ENCODE results near the gene RHEB. TPM values are rescaled to one million over a fixed set of nuclear protein-coding genes. Genes with fewer than 3 reads are reported as not detected.
"Not testable (repeated sequence)": the region's sequence is repeated elsewhere in the genome, so short reads cannot be mapped to it uniquely, and the experiment has no call there.

The RHEB gene
- total and polyA plus RNA-seq, 4 experiments from 2014 or later: 40.8 to 83.2 (median 64.1) TPM

DNA sequence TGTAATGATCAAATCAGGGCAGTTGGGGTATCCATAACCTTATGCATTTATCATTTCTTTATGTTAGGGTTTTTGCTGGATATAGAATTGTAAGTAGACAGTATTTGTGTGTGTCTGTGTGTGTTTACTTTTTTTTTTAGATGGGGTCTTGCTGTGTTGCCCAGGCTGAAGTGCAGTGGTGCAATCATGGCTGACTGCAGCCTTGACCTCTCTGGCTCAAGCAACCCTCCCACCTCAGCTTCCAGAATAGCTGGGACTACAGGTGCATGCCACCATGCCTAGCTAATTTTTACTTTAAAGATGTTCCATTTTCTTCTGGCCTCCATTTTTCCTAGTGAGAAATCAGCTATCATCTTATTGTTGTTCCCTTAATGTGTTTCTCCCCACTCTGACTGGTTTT, 10.1 kb upstream of the RHEB start:
- ChIA-PET CTCF (ENCODE audit: partially characterized antibody) (no interaction called here), POLR2A (ENCODE audit: partially characterized antibody) (no interaction called here)
- H3K27me3 Mint-ChIP-seq: peaks cover 5 to 9% of the 10 kb centered on the region in 2 donors
- no peaks in the 10 kb centered on the region for H3K4me1 Mint-ChIP-seq
- Histone ChIP-seq H3K27ac (ENCODE audit: low read depth, low read length) (no peak overlapping the region), H3K36me3 (ENCODE audit: insufficient read depth, low read length) (no peaks in the 10 kb centered on the region), H3K27me3 (ENCODE audit: insufficient read depth, low read length) (no peaks in the 10 kb centered on the region), H3K4me3 (ENCODE audit: low read length in 2 of 2) (no peak overlapping the region), H3K9me3 (ENCODE audit: control insufficient read depth in 1 of 2, low read length in 2 of 2) (peaks cover 0 to 7% of the 10 kb centered on the region in 2 donors), H3K4me1 (ENCODE audit: insufficient read depth, low read length) (no peaks in the 10 kb centered on the region)
- peaks cover 2 to 42% (median 23%) of the 10 kb centered on the region in 8 donors for H3K9me3 Mint-ChIP-seq
- intact Hi-C loops (cut with micrococcal nuclease): no loop called here
- peaks cover 4 to 8% of the 10 kb centered on the region in 2 donors for H3K36me3 Mint-ChIP-seq
- no peak overlapping the region for H3K27ac Mint-ChIP-seq
- H3K4me3 Mint-ChIP-seq: no peak overlapping the region
- no peak for DNase-seq

DNA sequence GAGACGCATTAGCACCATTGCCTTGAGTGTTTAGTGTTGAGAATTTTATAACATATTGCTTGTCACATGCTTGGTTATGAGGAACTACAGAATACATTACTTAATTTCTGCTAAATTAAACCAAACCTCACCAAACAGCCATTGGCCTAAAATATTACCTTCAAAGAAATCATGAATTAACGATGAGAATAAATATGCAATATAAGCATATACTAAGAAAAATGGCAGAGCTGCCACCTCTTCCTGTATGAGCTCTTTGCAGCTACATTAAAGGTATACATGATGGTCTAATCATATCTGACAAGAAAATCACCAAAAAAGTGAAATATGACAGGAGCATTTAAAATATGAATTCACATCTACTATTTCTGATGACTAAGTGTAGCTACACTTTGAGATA, 5.2 kb upstream of the RHEB start:
- POLR2A ChIA-PET (ENCODE audit: partially characterized antibody): no interaction called here

DNA sequence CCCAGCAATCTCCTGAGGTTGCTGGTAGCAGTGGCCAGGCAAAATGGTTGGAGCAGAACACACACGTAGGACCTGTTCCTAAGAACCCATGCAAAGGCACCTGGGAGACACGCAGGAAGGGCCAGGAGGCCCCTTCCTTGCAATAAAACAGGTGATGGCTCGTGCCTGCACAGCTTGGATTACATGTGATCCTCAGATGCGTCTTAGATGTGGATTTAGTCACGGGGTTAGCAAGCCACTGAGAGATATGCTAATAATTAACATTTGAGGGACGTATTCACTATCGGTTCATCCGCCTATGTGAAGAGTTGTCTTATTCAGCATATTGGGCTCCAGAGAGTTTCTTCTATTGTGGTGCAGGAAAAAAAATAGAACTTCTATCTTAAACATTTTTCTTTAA, 4.6 kb upstream of the RHEB start:
- Mint-ChIP-seq H3K27ac (no peak overlapping the region), H3K4me3 (no peak overlapping the region), H3K36me3 (peaks cover 0 to 4% of the 10 kb centered on the region in 2 donors), H3K4me1 (peaks cover 3 to 9% (median 5%) of the 10 kb centered on the region in 4 donors), H3K27me3 (peaks cover 2 to 5% of the 10 kb centered on the region in 2 donors), H3K9me3 (peaks cover 0 to 9% (median 2%) of the 10 kb centered on the region in 8 donors)
- intact Hi-C loops (cut with micrococcal nuclease): loop anchor here (5.0 kb wide), 1 partner anchor 913 kb away; the partner anchor contains the start of gene KMT2C
- ChIA-PET CTCF (ENCODE audit: partially characterized antibody) (no interaction called here), POLR2A (ENCODE audit: partially characterized antibody) (no interaction called here)
- no peak for DNase-seq
- H3K9me3 ChIP-seq (ENCODE audit: control insufficient read depth in 1 of 2, low read length in 2 of 2): no peaks in the 10 kb centered on the region
- peaks cover 6% of the 10 kb centered on the region for H3K4me1 ChIP-seq (ENCODE audit: insufficient read depth, low read length)
- H3K4me3 ChIP-seq (ENCODE audit: low read length in 2 of 2): no peak overlapping the region
- H3K27ac ChIP-seq (ENCODE audit: low read depth, low read length): no peak overlapping the region
- no peaks in the 10 kb centered on the region for H3K27me3 ChIP-seq (ENCODE audit: insufficient read depth, low read length)
- H3K36me3 ChIP-seq (ENCODE audit: insufficient read depth, low read length): no peaks in the 10 kb centered on the region

More for the DNA sequence above, 5.2 kb upstream of the RHEB start:
- Histone ChIP-seq H3K9me3 (ENCODE audit: control insufficient read depth in 1 of 2, low read length in 2 of 2) (peaks cover 0 to 2% of the 10 kb centered on the region in 2 donors), H3K4me1 (ENCODE audit: insufficient read depth, low read length) (peaks cover 6% of the 10 kb centered on the region), H3K27me3 (ENCODE audit: insufficient read depth, low read length) (no peaks in the 10 kb centered on the region), H3K4me3 (ENCODE audit: low read length in 2 of 2) (no peak overlapping the region), H3K36me3 (ENCODE audit: insufficient read depth, low read length) (no peaks in the 10 kb centered on the region), H3K27ac (ENCODE audit: low read depth, low read length) (no peak overlapping the region)
- CTCF ChIA-PET (ENCODE audit: partially characterized antibody): no interaction called here
- no peak for DNase-seq
- Mint-ChIP-seq H3K27me3 (peaks cover 2 to 3% of the 10 kb centered on the region in 2 donors), H3K27ac (no peak overlapping the region), H3K9me3 (peaks cover 0 to 12% (median 3%) of the 10 kb centered on the region in 8 donors), H3K36me3 (peaks cover 0 to 2% of the 10 kb centered on the region in 2 donors), H3K4me1 (peaks cover 3 to 6% (median 5%) of the 10 kb centered on the region in 4 donors), H3K4me3 (no peak overlapping the region)
- intact Hi-C loops (cut with micrococcal nuclease): loop anchor here (5.0 kb wide), 1 partner anchor 912 kb away; the partner anchor contains the start of gene KMT2C

DNA sequence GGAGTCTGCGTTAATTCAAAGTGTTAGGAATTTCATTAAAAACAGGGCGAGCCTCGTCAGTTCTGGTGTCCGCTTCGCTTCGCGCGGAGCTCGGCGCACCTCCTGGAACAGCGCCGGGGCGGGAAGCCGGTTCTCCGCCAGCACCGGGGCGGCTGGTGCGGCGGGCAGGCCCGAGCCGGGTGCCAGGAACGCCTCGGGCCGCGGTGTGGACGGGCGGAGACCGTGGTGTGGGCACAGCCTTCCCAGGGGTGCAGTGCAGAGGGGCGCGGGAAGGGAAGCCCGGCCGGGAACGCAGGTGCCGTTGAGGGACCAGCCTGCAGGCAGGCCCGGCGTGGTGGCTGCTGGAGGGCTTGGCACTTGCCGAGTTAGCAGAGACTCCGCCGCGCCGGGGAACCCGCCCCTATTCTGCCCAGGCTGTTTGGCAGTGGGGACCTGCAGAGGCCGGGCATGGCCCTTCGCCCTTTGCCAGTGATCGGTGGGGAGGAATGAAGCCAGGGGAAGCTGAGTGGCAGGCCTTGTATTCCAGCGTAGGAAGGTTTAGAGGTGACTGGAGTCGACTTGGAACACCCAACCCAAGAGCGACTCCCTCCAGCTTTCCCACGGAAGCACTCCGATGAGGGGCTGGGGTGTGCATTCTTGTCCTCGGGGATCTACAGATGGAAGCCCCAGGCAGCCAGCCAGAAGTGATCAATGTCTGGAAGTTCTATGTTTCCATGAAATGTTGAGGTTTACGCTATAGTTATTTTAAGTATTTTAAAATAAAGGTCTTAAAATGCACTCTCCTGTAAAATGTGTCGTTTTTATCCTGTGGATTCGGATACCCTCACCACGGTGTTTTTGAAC, 945 bp upstream of the RHEB start:
- POLR2A ChIA-PET (ENCODE audit: partially characterized antibody): interaction anchor here (0.6 to 3.8 kb wide), 5 partner anchors 23 to 1897 kb away, joined by 3 to 45 read pairs (median 3); partner anchors contain the start of genes ABCF2 and PRKAG2

DNA sequence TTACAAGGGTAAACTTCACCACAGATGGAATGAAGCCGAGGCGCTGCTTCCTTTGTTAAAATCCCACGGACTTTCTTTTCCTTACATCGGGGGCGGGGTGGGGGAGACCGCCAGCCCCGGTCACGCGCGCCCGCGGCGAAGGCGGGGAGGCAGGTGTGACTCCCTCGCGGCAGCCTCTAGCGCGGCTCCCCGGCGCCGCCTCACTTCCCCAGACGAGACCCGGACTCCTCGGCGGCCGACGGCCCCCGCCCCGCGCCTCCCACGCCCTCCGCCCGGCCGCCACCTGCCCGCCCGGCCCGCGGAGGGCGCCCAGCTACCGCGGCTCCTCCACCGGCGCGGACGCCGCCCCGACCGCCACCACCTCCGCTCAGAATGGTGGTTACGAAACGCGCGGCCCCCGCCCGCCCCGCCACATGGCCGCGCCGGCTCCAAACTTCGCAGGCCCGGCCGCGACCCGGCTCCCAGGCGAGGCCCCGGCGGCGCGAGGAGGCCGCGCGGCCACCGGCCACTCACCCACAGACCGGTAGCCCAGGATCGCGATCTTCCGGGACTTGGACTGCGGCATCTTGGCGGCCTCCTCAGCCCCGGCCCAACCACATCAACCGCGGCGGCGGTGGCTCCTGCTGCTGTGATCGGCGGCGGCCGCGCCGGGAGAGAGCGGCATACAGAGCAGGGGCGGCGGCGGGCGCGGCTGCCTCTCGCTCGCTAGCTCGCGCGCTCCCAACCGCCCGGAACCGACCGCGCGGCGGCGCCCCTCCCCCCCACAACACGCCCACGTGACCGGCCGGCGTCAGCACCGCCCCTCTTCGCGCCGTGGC, 539 bp downstream of the RHEB start:
- H3K4me3 ChIP-seq (ENCODE audit: low read length in 2 of 2): peak overlapping the region; percentile 58 to 82
- peak overlapping the region; percentile 97 to 100 (median 99) for H3K27ac Mint-ChIP-seq
- not testable (repeated sequence) for H3K9me3 ChIP-seq (ENCODE audit: control insufficient read depth in 1 of 2, low read length in 2 of 2); H3K9me3 Mint-ChIP-seq; H3K27me3 ChIP-seq (ENCODE audit: insufficient read depth, low read length); H3K27me3 Mint-ChIP-seq; H3K36me3 ChIP-seq (ENCODE audit: insufficient read depth, low read length)
- intact Hi-C loops (cut with micrococcal nuclease): loop anchor here (1.0 to 10.0 kb wide), 7 partner anchors 37 to 418 kb away; no protein-coding TSS in a partner anchor
- peak overlapping the region; percentile 92 to 100 (median 95) for H3K4me3 Mint-ChIP-seq
- peak in 2 of 5 donors; percentile 63 to 68 for DNase-seq
- H3K36me3 Mint-ChIP-seq: peaks cover 0 to 12% of the 10 kb centered on the region in 2 donors
- H3K4me1 Mint-ChIP-seq: peaks cover 32 to 52% (median 43%) of the 10 kb centered on the region in 4 donors
- peaks cover 51% of the 10 kb centered on the region for H3K4me1 ChIP-seq (ENCODE audit: insufficient read depth, low read length)
- peak overlapping the region; percentile 80 for H3K27ac ChIP-seq (ENCODE audit: low read depth, low read length)
- CTCF ChIA-PET (ENCODE audit: partially characterized antibody): interaction anchor here (1.3 kb wide), 1 partner anchor 114 kb away, joined by 3 read pairs; no protein-coding TSS in a partner anchor
- POLR2A ChIA-PET (ENCODE audit: partially characterized antibody): interaction anchor here (0.7 to 3.8 kb wide), 7 partner anchors 14 to 1895 kb away, joined by 3 to 45 read pairs (median 3); partner anchors contain the start of genes ABCF2 and PRKAG2

More for the DNA sequence above, 945 bp upstream of the RHEB start:
- Histone ChIP-seq H3K9me3 (ENCODE audit: control insufficient read depth in 1 of 2, low read length in 2 of 2) (no peaks in the 10 kb centered on the region), H3K27ac (ENCODE audit: low read depth, low read length) (peak overlapping the region; percentile 37), H3K4me1 (ENCODE audit: insufficient read depth, low read length) (peaks cover 36% of the 10 kb centered on the region), H3K4me3 (ENCODE audit: low read length in 2 of 2) (peak overlapping the region; percentile 52 to 60), H3K27me3 (ENCODE audit: insufficient read depth, low read length) (no peaks in the 10 kb centered on the region), H3K36me3 (ENCODE audit: insufficient read depth, low read length) (no peaks in the 10 kb centered on the region)
- Mint-ChIP-seq H3K27me3 (peaks cover 0 to 1% of the 10 kb centered on the region in 2 donors), H3K27ac (peak overlapping the region; percentile 97 to 100 (median 99)), H3K4me1 (peaks cover 22 to 39% (median 30%) of the 10 kb centered on the region in 4 donors), H3K9me3 (peaks cover 0 to 2% (median 0%) of the 10 kb centered on the region in 8 donors), H3K36me3 (peaks cover 0 to 12% of the 10 kb centered on the region in 2 donors), H3K4me3 (peak overlapping the region; percentile 91 to 100 (median 93))
- intact Hi-C loops (cut with micrococcal nuclease): loop anchor here (2.0 to 5.0 kb wide), 2 partner anchors 356 to 917 kb away; partner anchors contain the start of genes KMT2C and PRKAG2
- peak in 2 of 5 donors; percentile 16 to 60 for DNase-seq
- CTCF ChIA-PET (ENCODE audit: partially characterized antibody): interaction anchor here (1.3 kb wide), 1 partner anchor 112 kb away, joined by 3 read pairs; no protein-coding TSS in a partner anchor

GRCh38 chr7:151518105-151518946, 1.4 kb downstream of the RHEB start:
- CTCF ChIA-PET (ENCODE audit: partially characterized antibody): interaction anchor here (1.0 to 1.2 kb wide), 2 partner anchors 264 to 265 kb away, joined by 3 read pairs; no protein-coding TSS in a partner anchor
- peak overlapping the region; percentile 58 to 82 for H3K4me3 ChIP-seq (ENCODE audit: low read length in 2 of 2)

More at GRCh38 chr7:151518105-151518946, 1.4 kb downstream of the RHEB start:
- peaks cover 0 to 12% of the 10 kb centered on the region in 2 donors for H3K36me3 Mint-ChIP-seq
- Histone ChIP-seq H3K27me3 (ENCODE audit: insufficient read depth, low read length) (no peaks in the 10 kb centered on the region), H3K9me3 (ENCODE audit: control insufficient read depth in 1 of 2, low read length in 2 of 2) (no peaks in the 10 kb centered on the region), H3K27ac (ENCODE audit: low read depth, low read length) (peak overlapping the region; percentile 80), H3K4me1 (ENCODE audit: insufficient read depth, low read length) (peaks cover 59% of the 10 kb centered on the region), H3K36me3 (ENCODE audit: insufficient read depth, low read length) (no peaks in the 10 kb centered on the region)
- H3K4me3 Mint-ChIP-seq: peak overlapping the region; percentile 90 to 96 (median 94)
- intact Hi-C loops (cut with micrococcal nuclease): loop anchor here (2.0 to 10.0 kb wide), 6 partner anchors 36 to 418 kb away; no protein-coding TSS in a partner anchor
- POLR2A ChIA-PET (ENCODE audit: partially characterized antibody): interaction anchor here (1.0 to 3.8 kb wide), 4 partner anchors 13 to 358 kb away, joined by 3 to 45 read pairs (median 7); partner anchors contain the start of genes NUB1 and PRKAG2
- H3K27ac Mint-ChIP-seq: peak overlapping the region; percentile 93 to 100 (median 94)
- H3K9me3 Mint-ChIP-seq: peaks cover 0 to 2% (median 0%) of the 10 kb centered on the region in 8 donors
- peaks cover 37 to 60% (median 50%) of the 10 kb centered on the region in 4 donors for H3K4me1 Mint-ChIP-seq
- peaks cover 0 to 1% of the 10 kb centered on the region in 2 donors for H3K27me3 Mint-ChIP-seq
- DNase-seq: peak; percentile 40 to 75 (median 43)

Data from CD4-positive, alpha-beta memory T cell (primary cell).